K562 (cell line): ENCODE measurements around the gene FAM53B. TPM values are rescaled to one million over a fixed set of nuclear protein-coding genes. Genes with fewer than 3 reads are reported as not detected.

Source experiments
- ARNT ChIP-seq, 2 experiments: fragments of 450-650 bp; IDR thresholded peaks; 2 replicates each; pipeline ENCODE4 v1.6.1; 2016; ENCODE audit warnings: mild to moderate bottlenecking in 1 of 2
- CBFA2T2 ChIP-seq: fragments of 450-650 bp; conservative IDR thresholded peaks from 2 replicates; pipeline ENCODE4 v1.6.1; 2017; ENCODE audit warnings: mild to moderate bottlenecking
- ELK1 ChIP-seq: sonication (generic); formaldehyde crosslinking; IDR thresholded peaks from 2 replicates; pipeline ENCODE4 v1.8.1; 2022; ENCODE audit warnings: missing genetic modification reagents
- FOXP4 ChIP-seq: sonication (generic); formaldehyde crosslinking; IDR thresholded peaks from 2 replicates; pipeline ENCODE4 v1.8.0; 2022; ENCODE audit warnings: mild to moderate bottlenecking, missing genetic modification reagents, borderline replicate concordance
- PHB ChIP-seq: fragments of 250-450 bp; sonication (Bioruptor Pico); IDR thresholded peaks from 2 replicates; pipeline ENCODE4 v1.5.0; 2021
- PTBP1 ChIP-seq: fragments of 200-400 bp; formaldehyde crosslinking; IDR thresholded peaks from 2 replicates; pipeline ENCODE4 v1.6.1; 2017; ENCODE audit warnings: low read depth, low read length
- SIN3A ChIP-seq, 2 experiments: fragments of 150-350 bp in 1 of 2; IDR thresholded peaks; 2 replicates each; pipeline ENCODE4 v1.6.1; 2011 to 2016; ENCODE audit warnings: borderline replicate concordance in 2 of 2, low read depth in 2 of 2, low read length in 2 of 2, mild to moderate bottlenecking in 2 of 2, moderate library complexity in 2 of 2; ENCODE audit not compliant: control insufficient read depth in 1 of 2
- SOX6 ChIP-seq: fragments of 450-650 bp; IDR thresholded peaks from 2 replicates; pipeline ENCODE4 v1.6.1; 2014; ENCODE audit warnings: mild to moderate bottlenecking
- polyA plus RNA-seq, 8 experiments: library from polyadenylated mRNA; depleted of rRNA in 4 of 8; stranded (reverse) in 5 of 8; unstranded in 3 of 8; fragments of >200 nt; fragmentation: Nextera tagmentation in 2 of 8; fragmentation: Illumina TruSeq in 1 of 8; extraction: Ambion mirVana in 2 of 8; extraction: Trizol in 1 of 8; gene quantifications; 2 replicates each; pipeline versions ENCODE4 v1.2.1 to v1.2.3, GENCODE V29; 2011 to 2014; ENCODE audit warnings: inconsistent platforms in 1 of 8, missing spikeins in 1 of 8
- total RNA-seq, 7 experiments: library from RNA; depleted of rRNA in 6 of 7; stranded (reverse); fragments of >200 nt in 6 of 7; fragmentation: Illumina TruSeq in 2 of 7; extraction: Trizol in 2 of 7; gene quantifications; 2 replicates each; pipeline versions ENCODE4 v1.2.1 to v1.2.3, GENCODE V29; 2011 to 2021; ENCODE audit warnings: low replicate concordance in 1 of 7
- TF ChIP-seq, protein P1 (sequence below), 2 experiments: IDR thresholded peaks; 2 replicates each; pipeline ENCODE4 v1.6.1; 2011; ENCODE audit warnings: borderline replicate concordance in 1 of 2, control low read depth in 1 of 2, low read depth in 1 of 2, low read length in 1 of 2, mild to moderate bottlenecking in 1 of 2, mixed read lengths in 1 of 2, moderate library complexity in 1 of 2; ENCODE audit not compliant: insufficient read depth in 1 of 2, insufficient read length in 1 of 2, poor library complexity in 1 of 2, severe bottlenecking in 1 of 2; ENCODE audit errors: extremely low read depth in 1 of 2
- TF ChIP-seq, protein P2 (sequence below): sonication (generic); formaldehyde crosslinking; IDR thresholded peaks from 2 replicates; pipeline ENCODE4 v1.8.0; 2022; ENCODE audit warnings: missing genetic modification reagents, mild to moderate bottlenecking, borderline replicate concordance
- TF ChIP-seq, protein P3 (sequence below): fragments of 250-450 bp; sonication (Bioruptor Pico); IDR thresholded peaks from 2 replicates; pipeline ENCODE4 v1.8.0; 2022; ENCODE audit warnings: inconsistent platforms, mild to moderate bottlenecking, moderate library complexity, borderline replicate concordance
- TF ChIP-seq, protein P4 (sequence below): sonication (generic); formaldehyde crosslinking; IDR thresholded peaks from 2 replicates; pipeline ENCODE4 v1.8.0; 2022; ENCODE audit warnings: mild to moderate bottlenecking, low read depth, missing genetic modification reagents
- TF ChIP-seq, protein P5 (sequence below): fragments of 250-450 bp; sonication (Bioruptor Pico); IDR thresholded peaks from 2 replicates; pipeline ENCODE4 v1.4.0; 2020; ENCODE audit warnings: mild to moderate bottlenecking, moderate library complexity

The FAM53B gene
- total and polyA plus RNA-seq, 9 of the 15 experiments (the other 6 are each of a cell fraction or from before 2014, with no cell fraction given) = 0.03 to 16.5 (median 5.0) TPM

- no peak for TF ChIP-seq FOXP4 (CRISPR knock-in tag)
- TF ChIP-seq, protein P1, sequence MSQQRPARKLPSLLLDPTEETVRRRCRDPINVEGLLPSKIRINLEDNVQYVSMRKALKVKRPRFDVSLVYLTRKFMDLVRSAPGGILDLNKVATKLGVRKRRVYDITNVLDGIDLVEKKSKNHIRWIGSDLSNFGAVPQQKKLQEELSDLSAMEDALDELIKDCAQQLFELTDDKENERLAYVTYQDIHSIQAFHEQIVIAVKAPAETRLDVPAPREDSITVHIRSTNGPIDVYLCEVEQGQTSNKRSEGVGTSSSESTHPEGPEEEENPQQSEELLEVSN (IDR thresholded peaks at IDR 0.05; ENCODE audit: borderline replicate concordance in 1 of 2, extremely low read depth in 1 of 2, insufficient read depth in 1 of 2, insufficient read length in 1 of 2, low read depth in 1 of 2, low read length in 1 of 2, poor library complexity in 1 of 2, severe bottlenecking in 1 of 2) = no peak
- peak; percentile 93 for TF ChIP-seq SOX6
- no peak for TF ChIP-seq PTBP1
- TF ChIP-seq ARNT (IDR thresholded peaks at IDR 0.05) = peak in 1 of 2 experiments; percentile 57; a peak in 2 of 4 replicates
- TF ChIP-seq, protein P2, sequence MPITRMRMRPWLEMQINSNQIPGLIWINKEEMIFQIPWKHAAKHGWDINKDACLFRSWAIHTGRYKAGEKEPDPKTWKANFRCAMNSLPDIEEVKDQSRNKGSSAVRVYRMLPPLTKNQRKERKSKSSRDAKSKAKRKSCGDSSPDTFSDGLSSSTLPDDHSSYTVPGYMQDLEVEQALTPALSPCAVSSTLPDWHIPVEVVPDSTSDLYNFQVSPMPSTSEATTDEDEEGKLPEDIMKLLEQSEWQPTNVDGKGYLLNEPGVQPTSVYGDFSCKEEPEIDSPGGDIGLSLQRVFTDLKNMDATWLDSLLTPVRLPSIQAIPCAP = no peak
- TF ChIP-seq, protein P3, sequence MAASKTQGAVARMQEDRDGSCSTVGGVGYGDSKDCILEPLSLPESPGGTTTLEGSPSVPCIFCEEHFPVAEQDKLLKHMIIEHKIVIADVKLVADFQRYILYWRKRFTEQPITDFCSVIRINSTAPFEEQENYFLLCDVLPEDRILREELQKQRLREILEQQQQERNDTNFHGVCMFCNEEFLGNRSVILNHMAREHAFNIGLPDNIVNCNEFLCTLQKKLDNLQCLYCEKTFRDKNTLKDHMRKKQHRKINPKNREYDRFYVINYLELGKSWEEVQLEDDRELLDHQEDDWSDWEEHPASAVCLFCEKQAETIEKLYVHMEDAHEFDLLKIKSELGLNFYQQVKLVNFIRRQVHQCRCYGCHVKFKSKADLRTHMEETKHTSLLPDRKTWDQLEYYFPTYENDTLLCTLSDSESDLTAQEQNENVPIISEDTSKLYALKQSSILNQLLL (CRISPR knock-in tag) = no peak
- no peak for TF ChIP-seq PHB
- TF ChIP-seq, protein P4, sequence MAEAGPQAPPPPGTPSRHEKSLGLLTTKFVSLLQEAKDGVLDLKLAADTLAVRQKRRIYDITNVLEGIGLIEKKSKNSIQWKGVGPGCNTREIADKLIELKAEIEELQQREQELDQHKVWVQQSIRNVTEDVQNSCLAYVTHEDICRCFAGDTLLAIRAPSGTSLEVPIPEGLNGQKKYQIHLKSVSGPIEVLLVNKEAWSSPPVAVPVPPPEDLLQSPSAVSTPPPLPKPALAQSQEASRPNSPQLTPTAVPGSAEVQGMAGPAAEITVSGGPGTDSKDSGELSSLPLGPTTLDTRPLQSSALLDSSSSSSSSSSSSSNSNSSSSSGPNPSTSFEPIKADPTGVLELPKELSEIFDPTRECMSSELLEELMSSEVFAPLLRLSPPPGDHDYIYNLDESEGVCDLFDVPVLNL = no peak
- no peak for TF ChIP-seq SIN3A (IDR thresholded peaks at IDR 0.05; ENCODE audit: borderline replicate concordance in 2 of 2, control insufficient read depth in 1 of 2, low read depth in 2 of 2, low read length in 2 of 2)
- TF ChIP-seq CBFA2T2 = peak; percentile 99
- TF ChIP-seq, protein P5, sequence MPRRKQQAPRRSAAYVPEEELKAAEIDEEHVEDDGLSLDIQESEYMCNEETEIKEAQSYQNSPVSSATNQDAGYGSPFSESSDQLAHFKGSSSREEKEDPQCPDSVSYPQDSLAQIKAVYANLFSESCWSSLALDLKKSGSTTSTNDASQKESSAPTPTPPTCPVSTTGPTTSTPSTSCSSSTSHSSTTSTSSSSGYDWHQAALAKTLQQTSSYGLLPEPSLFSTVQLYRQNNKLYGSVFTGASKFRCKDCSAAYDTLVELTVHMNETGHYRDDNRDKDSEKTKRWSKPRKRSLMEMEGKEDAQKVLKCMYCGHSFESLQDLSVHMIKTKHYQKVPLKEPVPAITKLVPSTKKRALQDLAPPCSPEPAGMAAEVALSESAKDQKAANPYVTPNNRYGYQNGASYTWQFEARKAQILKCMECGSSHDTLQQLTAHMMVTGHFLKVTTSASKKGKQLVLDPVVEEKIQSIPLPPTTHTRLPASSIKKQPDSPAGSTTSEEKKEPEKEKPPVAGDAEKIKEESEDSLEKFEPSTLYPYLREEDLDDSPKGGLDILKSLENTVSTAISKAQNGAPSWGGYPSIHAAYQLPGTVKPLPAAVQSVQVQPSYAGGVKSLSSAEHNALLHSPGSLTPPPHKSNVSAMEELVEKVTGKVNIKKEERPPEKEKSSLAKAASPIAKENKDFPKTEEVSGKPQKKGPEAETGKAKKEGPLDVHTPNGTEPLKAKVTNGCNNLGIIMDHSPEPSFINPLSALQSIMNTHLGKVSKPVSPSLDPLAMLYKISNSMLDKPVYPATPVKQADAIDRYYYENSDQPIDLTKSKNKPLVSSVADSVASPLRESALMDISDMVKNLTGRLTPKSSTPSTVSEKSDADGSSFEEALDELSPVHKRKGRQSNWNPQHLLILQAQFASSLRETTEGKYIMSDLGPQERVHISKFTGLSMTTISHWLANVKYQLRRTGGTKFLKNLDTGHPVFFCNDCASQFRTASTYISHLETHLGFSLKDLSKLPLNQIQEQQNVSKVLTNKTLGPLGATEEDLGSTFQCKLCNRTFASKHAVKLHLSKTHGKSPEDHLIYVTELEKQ (CRISPR knock-in tag) = no peak
- TF ChIP-seq ELK1 (CRISPR knock-in tag) = no peak
These were observed 26.1 kb downstream of the FAM53B start (continued) for GRCh38 chr10:124717911-124718741.
